Measurements from ENCODE around the gene OSBPL2.
A peak's percentile ranks its signal among the peaks of the same experiment; 100 is the strongest.

The OSBPL2 gene

DNA sequence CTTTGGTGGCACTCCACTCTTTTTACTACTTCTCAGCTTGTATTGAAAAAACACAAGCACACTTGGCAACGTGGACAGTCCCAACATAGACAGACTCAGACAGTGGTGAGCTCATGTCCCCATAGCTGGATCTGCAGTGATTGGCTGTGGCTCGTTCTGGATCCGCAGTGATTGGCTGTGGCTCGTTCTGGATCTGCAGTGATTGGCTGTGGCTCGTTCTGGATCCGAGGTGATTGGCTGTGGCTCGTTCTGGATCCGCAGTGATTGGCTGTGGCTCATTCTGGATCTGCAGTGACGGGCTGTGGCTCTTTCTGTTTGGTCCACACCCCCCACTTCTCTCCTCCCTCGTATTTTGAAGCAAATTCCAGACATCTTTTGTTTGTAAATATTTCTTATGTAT, 28.0 kb downstream of the OSBPL2 start:
- in situ Hi-C loops (cut with HindIII; ENCODE audit: low pct_unique_long_range_greater_than_20kb, low sequenced_read_pairs): no loop called here
- DNase-seq (ENCODE audit: low read depth in 1 of 2, low spot score in 1 of 2): peak in 1 of 2 experiments; percentile 57
- TF ChIP-seq JUND (IDR thresholded peaks at IDR 0.05; ENCODE audit: low read depth): no peak

DNA sequence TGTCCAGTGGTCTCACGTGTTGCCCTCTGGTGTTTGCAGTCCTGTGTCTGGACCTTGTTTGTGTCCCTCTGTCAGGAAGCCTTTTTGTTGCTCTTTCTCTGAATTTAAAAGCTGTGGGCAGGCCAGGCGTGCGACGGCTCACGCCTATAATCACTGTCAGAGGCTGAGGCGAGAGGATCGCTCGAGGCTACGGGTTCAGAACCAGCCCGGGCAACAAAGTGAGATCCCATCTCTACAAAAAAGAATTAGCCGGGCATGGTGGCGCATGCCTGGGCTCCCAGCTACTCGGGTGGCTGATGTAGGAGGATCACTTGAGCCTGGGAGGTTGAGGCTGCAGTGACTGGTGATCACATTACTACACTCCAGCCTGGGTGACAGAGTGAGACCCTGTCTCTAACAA, 28.5 kb downstream of the OSBPL2 start:
- in situ Hi-C loops (cut with HindIII; ENCODE audit: low pct_unique_long_range_greater_than_20kb, low sequenced_read_pairs): no loop called here
- no peak for DNase-seq (ENCODE audit: low read depth in 1 of 2, low spot score in 1 of 2)
- TF ChIP-seq JUND (IDR thresholded peaks at IDR 0.05; ENCODE audit: low read depth): no peak

DNA sequence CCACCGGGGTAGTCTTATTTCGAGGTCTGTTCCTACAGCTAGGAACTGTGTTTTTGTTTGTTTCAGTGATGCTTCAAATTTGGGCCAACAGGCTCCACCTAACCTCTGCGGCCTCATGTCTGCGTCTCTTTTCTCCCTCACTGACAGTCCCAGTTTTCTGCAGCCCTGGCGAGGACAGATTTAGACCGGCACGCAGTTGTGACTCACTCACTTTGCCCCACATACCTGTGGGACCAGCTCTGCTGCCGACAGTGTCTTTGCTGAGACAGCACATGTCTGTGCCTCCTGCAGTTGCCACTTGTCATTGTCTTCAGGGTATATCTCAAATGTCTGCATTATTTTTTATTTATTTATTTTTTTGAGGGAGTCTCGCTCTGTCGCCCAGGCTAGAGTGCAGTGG, 29.2 kb downstream of the OSBPL2 start:
- no peak for DNase-seq (ENCODE audit: low read depth in 1 of 2, low spot score in 1 of 2)
- in situ Hi-C loops (cut with HindIII; ENCODE audit: low pct_unique_long_range_greater_than_20kb, low sequenced_read_pairs): no loop called here
- no peak for TF ChIP-seq JUND (IDR thresholded peaks at IDR 0.05; ENCODE audit: low read depth)

DNA sequence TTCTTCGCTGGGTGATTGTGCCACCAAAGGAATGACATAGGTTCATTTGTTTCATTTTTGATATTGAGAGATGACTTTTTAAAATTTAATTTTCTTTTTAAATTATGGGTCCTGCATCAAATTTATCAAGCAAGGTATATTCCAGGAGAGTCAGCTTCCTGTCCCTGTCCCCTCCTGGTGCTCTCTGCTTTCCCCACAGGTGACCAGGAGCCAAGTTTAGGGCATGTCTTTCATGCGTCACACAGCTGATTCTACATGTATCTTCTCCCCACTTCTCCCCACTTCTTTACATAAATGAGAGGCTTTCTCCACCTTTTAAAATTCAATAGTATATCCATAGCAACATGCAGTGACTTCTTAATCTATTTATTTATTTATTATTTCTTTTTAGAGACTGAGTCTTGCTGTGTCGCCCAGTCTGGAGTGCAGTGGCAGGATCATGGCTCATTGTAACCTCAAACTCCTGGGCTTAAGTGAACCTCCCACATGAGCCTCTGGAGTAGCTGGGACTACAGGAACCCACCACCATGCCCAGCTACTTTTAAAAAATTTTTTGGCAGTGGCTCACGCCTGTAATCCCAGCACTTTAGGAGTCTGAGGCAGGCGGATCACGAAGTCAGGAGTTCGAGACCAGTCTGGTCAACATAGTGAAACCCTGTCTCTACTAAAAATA, 30.0 kb downstream of the OSBPL2 start:
- in situ Hi-C loops (cut with HindIII; ENCODE audit: low pct_unique_long_range_greater_than_20kb, low sequenced_read_pairs): no loop called here
- no peak for TF ChIP-seq JUND (IDR thresholded peaks at IDR 0.05; ENCODE audit: low read depth)
- DNase-seq (ENCODE audit: low read depth in 1 of 2, low spot score in 1 of 2): no peak

DNA sequence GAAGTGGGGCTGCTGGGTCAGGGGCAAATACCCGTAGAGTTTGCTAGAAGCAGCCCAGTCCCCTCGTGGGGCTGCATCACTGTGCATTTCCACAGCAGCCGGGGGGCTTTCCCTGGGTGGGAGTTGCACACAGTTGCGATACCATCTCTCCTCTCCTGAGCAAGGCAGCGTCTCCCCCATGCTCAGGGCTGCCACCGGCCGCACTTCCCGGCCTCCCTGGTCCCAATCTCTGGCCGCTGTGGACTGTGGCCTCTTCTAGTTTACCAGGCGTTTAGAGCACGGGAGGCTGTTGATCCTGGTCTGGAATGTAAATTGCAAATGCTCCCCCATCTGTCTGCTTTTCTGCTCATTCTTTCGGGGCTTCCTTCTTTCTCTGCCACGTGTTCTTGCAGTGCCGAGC, 31.1 kb downstream of the OSBPL2 start:
- no peak for TF ChIP-seq JUND (IDR thresholded peaks at IDR 0.05; ENCODE audit: low read depth)
- no peak for DNase-seq (ENCODE audit: low read depth in 1 of 2, low spot score in 1 of 2)
- in situ Hi-C loops (cut with HindIII; ENCODE audit: low pct_unique_long_range_greater_than_20kb, low sequenced_read_pairs): no loop called here

DNA sequence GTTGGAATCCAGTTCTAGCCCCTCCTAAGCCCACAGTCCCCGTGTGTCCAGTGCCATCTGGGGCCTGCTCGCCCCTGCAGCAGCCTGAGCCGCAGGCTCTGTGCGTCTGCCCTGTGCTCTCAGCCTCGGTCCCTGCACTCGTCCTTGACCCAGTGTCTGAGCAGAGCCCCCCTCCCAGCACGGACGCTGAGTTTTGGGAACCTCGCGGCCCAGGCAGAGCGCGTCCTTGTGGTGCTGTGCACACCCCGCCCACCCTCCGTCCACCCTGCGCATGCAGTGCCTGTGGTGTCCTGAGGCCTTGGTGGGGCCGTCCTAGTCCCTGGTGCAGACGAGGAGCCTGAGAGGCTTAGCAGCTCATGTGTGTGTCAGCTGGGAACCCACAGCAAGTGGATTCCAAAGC, 31.6 kb downstream of the OSBPL2 start:
- in situ Hi-C loops (cut with HindIII; ENCODE audit: low pct_unique_long_range_greater_than_20kb, low sequenced_read_pairs): no loop called here
- TF ChIP-seq JUND (IDR thresholded peaks at IDR 0.05; ENCODE audit: low read depth): no peak
- DNase-seq (ENCODE audit: low read depth in 1 of 2, low spot score in 1 of 2): no peak

DNA sequence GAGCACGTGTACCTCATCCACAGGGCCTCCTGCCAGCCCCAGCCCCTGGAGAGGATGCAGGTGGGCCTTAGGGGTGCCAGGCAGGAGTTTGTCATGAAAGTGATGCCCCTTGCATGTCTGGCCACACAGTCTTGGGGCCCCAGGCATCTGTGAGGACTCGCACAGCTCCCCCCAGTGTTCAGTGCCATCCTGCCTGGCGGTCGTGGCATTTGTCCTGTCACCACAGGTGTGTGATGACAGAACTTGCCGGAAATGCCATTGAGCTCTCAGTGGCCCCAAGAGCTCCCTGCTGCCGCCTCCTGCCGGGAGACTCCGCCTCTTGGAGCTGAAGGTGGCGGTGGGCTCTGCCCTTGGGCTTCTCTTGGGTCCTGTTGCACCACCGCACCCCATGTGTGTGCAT, 33.9 kb downstream of the OSBPL2 start:
- in situ Hi-C loops (cut with HindIII; ENCODE audit: low pct_unique_long_range_greater_than_20kb, low sequenced_read_pairs): no loop called here
- DNase-seq (ENCODE audit: low read depth in 1 of 2, low spot score in 1 of 2): peak in 1 of 2 experiments; percentile 35
- no peak for TF ChIP-seq JUND (IDR thresholded peaks at IDR 0.05; ENCODE audit: low read depth)

DNA sequence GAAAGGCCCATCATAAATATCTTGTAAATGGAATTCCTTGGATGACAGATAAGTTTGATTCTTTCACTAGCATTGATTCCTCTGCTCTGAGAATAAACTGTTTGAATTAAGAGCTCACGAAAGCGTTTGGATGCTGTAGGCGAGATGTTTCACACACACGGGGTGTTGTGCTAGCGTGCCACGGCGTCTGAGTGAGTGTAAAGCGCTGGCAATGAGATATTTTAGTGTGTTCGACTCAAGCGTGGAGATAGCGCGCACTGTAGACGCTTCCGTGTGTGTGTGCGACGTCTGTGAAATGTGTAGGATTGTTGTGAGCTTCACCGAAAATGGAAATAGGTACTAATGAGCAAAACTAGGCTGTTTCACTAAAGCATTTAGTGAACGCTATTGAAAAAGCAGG, 35.1 kb downstream of the OSBPL2 start:
- TF ChIP-seq JUND (IDR thresholded peaks at IDR 0.05; ENCODE audit: low read depth): no peak
- DNase-seq (ENCODE audit: low read depth in 1 of 2, low spot score in 1 of 2): no peak
- in situ Hi-C loops (cut with HindIII; ENCODE audit: low pct_unique_long_range_greater_than_20kb, low sequenced_read_pairs): no loop called here

DNA sequence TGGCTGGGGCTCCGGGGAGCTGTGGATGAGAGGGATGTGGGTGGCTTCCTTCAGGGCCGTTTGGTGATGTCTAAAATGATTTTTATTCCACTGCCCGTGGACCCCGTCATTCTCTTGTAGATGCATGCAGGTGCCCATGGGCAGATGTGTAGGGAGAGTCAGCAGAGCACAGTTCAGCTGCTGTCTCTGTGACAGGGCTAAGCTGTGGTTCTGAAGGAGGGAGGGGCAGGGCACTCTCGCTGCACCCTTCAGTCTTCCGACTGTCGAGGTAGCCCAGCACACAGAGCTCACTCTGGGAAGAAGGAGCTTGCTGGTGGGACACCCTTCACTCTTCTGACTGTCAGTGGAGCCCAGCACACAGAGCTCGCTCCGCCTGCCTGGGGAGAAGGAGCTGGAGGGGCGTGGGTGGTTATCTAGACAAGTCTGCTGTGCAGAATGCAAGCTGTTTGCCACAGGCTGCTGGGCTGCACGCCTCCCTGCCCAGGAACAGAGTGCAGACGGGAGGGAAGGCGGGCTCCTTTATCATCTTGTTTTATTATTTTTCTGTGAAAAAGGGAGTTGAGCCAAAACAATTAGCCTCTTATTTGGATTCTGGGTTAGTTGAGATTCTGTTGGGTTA, 36.1 kb downstream of the OSBPL2 start:
- TF ChIP-seq JUND (IDR thresholded peaks at IDR 0.05; ENCODE audit: low read depth): no peak
- DNase-seq (ENCODE audit: low read depth in 1 of 2, low spot score in 1 of 2): no peak
- in situ Hi-C loops (cut with HindIII; ENCODE audit: low pct_unique_long_range_greater_than_20kb, low sequenced_read_pairs): no loop called here

DNA sequence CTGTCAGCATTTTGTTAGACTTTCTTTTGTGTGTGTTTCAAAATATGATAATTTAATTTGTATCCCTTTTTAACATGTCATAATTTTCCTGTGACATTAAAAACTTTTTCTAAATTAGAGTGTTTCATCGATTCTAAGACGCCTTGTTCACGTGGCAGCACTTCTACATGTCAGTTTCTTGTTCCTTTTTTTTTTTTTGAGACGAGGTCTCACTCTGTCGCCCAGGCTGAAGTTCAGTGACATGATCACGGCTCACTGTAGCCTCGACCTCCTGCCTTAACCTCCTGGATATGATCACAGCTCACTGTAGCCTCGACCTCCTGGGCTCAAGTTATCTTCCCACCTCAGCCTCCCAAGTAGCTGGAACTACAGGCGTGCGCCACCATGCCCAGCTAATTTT, 36.9 kb downstream of the OSBPL2 start:
- in situ Hi-C loops (cut with HindIII; ENCODE audit: low pct_unique_long_range_greater_than_20kb, low sequenced_read_pairs): no loop called here
- no peak for TF ChIP-seq JUND (IDR thresholded peaks at IDR 0.05; ENCODE audit: low read depth)
- DNase-seq (ENCODE audit: low read depth in 1 of 2, low spot score in 1 of 2): no peak

DNA sequence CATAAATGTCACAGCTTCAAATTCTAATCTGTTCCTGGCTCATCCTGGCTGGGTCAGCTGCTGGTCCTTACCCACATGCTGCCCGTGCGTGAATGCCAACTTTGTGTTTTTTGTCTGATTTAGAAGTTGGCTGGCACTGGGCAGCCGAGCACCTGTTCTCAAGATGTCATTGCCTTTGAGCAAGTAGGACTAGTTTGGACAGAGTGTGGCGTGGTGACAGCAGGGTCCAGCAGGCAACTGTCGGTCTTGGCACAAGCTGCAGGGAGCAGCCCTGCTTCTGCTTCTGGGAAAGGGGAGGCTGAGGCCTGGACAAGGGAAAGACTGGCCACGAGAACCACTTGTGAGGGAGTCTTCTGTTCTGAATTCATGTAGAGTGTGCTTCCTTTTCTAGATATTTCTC, 38.1 kb downstream of the OSBPL2 start:
- DNase-seq (ENCODE audit: low read depth in 1 of 2, low spot score in 1 of 2): no peak
- in situ Hi-C loops (cut with HindIII; ENCODE audit: low pct_unique_long_range_greater_than_20kb, low sequenced_read_pairs): no loop called here
- TF ChIP-seq JUND (IDR thresholded peaks at IDR 0.05; ENCODE audit: low read depth): no peak

DNA sequence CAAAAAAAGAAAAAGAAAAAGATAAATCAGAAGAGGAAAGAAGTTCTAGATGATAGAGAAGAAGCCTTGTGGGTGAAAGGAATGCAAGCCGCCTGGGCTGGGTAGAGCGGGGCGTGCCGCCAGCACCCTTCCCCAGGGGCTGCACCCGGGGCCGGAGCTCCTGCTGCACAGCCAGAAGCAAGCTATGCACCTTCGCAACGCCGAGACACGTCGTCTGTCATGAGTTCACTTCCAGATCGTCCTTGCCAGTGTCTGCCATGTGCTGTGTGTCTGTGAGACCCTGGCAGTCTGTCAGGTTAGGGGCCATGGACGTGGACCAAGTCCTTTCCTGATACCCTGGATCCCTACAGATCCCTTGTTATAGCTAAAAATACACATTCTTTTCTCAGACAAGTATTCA, 38.9 kb downstream of the OSBPL2 start:
- no peak for TF ChIP-seq JUND (IDR thresholded peaks at IDR 0.05; ENCODE audit: low read depth)
- in situ Hi-C loops (cut with HindIII; ENCODE audit: low pct_unique_long_range_greater_than_20kb, low sequenced_read_pairs): no loop called here
- DNase-seq (ENCODE audit: low read depth in 1 of 2, low spot score in 1 of 2): no peak

DNA sequence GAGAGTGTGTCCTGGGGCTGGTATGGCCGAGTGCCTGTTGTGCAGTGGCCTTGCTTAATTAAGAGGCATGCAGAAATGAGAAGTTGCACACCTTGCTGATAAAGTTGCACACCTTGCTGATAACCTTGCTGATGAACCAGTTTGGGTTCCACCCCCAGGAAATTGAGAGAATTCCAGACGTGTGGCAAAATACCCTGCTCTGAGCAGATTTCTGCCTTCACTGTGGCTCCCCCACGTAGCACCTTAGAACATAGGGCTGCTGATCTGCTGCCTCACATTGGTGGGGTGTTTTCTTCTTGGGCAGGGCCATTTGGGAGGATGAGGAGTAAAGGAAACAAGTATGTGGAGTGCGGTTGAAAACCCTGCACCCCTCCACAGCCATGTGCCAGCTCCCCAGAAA, 42.0 kb downstream of the OSBPL2 start:
- in situ Hi-C loops (cut with HindIII; ENCODE audit: low pct_unique_long_range_greater_than_20kb, low sequenced_read_pairs): no loop called here
- no peak for DNase-seq (ENCODE audit: low read depth in 1 of 2, low spot score in 1 of 2)
- no peak for TF ChIP-seq JUND (IDR thresholded peaks at IDR 0.05; ENCODE audit: low read depth)

Data from T47D (cell line).